H9 (cell line): ENCODE measurements around the gene BCKDHB. TPM values are rescaled to one million over a fixed set of nuclear protein-coding genes. Genes with fewer than 3 reads are reported as not detected.

Source experiments
- DNase-seq: peaks from one replicate; pipeline ENCODE4 v3.0.0-alpha.2; 2017
- H2AFZ ChIP-seq: one replicate; pipeline ENCODE4 v1.6.1; 2013; ENCODE audit warnings: mild to moderate bottlenecking, low read length, control low read depth, moderate library complexity
- H2AK5ac ChIP-seq: 2 replicates; pipeline ENCODE4 v1.6.1; 2013; ENCODE audit warnings: low read length, control low read depth, mixed read lengths; ENCODE audit not compliant: insufficient read length
- H2BK120ac ChIP-seq: one replicate; pipeline ENCODE4 v1.6.1; 2013; ENCODE audit warnings: low read depth, mild to moderate bottlenecking, low read length, control low read depth, inconsistent platforms; ENCODE audit not compliant: poor library complexity, severe bottlenecking
- H2BK12ac ChIP-seq: 2 replicates; pipeline ENCODE4 v1.6.1; 2013; ENCODE audit warnings: low read length, control low read depth, mixed read lengths, low read depth; ENCODE audit not compliant: insufficient read length
- H2BK15ac ChIP-seq: 2 replicates; pipeline ENCODE4 v1.6.1; 2013; ENCODE audit warnings: low read depth, low read length, control low read depth
- H2BK20ac ChIP-seq: one replicate; pipeline ENCODE4 v1.6.1; 2013; ENCODE audit warnings: low read depth, mild to moderate bottlenecking, low read length, control low read depth, inconsistent platforms; ENCODE audit not compliant: poor library complexity, severe bottlenecking
- H2BK5ac ChIP-seq: 2 replicates; pipeline ENCODE4 v1.6.1; 2013; ENCODE audit warnings: low read length, control low read depth, mixed read lengths; ENCODE audit not compliant: insufficient read length
- H3K14ac ChIP-seq: 2 replicates; pipeline ENCODE4 v1.6.1; 2013; ENCODE audit warnings: low read length, control low read depth; ENCODE audit not compliant: insufficient read depth
- H3K18ac ChIP-seq: 2 replicates; pipeline ENCODE4 v1.6.1; 2013; ENCODE audit warnings: low read depth, mild to moderate bottlenecking, mixed read lengths, low read length, control low read depth; ENCODE audit not compliant: insufficient read length
- H3K23ac ChIP-seq: 2 replicates; pipeline ENCODE4 v1.6.1; 2013; ENCODE audit warnings: low read length, control low read depth, mixed read lengths, low read depth; ENCODE audit not compliant: insufficient read length
- H3K23me2 ChIP-seq: 2 replicates; pipeline ENCODE4 v1.6.1; 2013; ENCODE audit warnings: low read depth, mild to moderate bottlenecking, mixed read lengths, low read length, control low read depth; ENCODE audit not compliant: insufficient read length, poor library complexity, severe bottlenecking
- H3K27ac ChIP-seq: 2 replicates; pipeline ENCODE4 v1.5.1; 2013; ENCODE audit warnings: low read length, control low read depth, mixed read lengths, low read depth; ENCODE audit not compliant: insufficient read length
- H3K27me3 ChIP-seq: 2 replicates; pipeline ENCODE4 v1.6.1; 2013; ENCODE audit warnings: low read length, control low read depth, inconsistent platforms; ENCODE audit not compliant: insufficient read depth
- H3K4ac ChIP-seq: 2 replicates; pipeline ENCODE4 v1.6.1; 2013; ENCODE audit warnings: low read depth, mild to moderate bottlenecking, control low read depth, inconsistent platforms, low read length, moderate library complexity
- H3K4me1 ChIP-seq: 2 replicates; pipeline ENCODE4 v1.6.1; 2013; ENCODE audit warnings: low read length, control low read depth, inconsistent platforms; ENCODE audit not compliant: insufficient read depth
- H3K4me2 ChIP-seq: 2 replicates; pipeline ENCODE4 v1.6.1; 2013; ENCODE audit warnings: low read length, control low read depth, mixed read lengths; ENCODE audit not compliant: insufficient read length, insufficient read depth
- H3K56ac ChIP-seq: 2 replicates; pipeline ENCODE4 v1.6.1; 2013; ENCODE audit warnings: low read depth, mild to moderate bottlenecking, mixed read lengths, low read length, control low read depth; ENCODE audit not compliant: insufficient read length
- H3K79me1 ChIP-seq: 2 replicates; pipeline ENCODE4 v1.6.1; 2013; ENCODE audit warnings: low read depth, mild to moderate bottlenecking, moderate library complexity, low read length, control low read depth, inconsistent platforms; ENCODE audit not compliant: insufficient read depth, poor library complexity, severe bottlenecking
- H3K79me2 ChIP-seq: 2 replicates; pipeline ENCODE4 v1.6.1; 2013; ENCODE audit warnings: low read length, control low read depth, inconsistent platforms; ENCODE audit not compliant: insufficient read depth
- H3K9ac ChIP-seq: 2 replicates; pipeline ENCODE4 v1.6.1; 2013; ENCODE audit warnings: low read length, control low read depth, mixed read lengths; ENCODE audit not compliant: insufficient read length; ENCODE audit errors: extremely low read depth
- H3K9me3 ChIP-seq: one replicate; pipeline ENCODE4 v1.6.1; 2013; ENCODE audit warnings: low read depth, low read length, inconsistent platforms; ENCODE audit not compliant: control insufficient read depth
- H3T11ph ChIP-seq: one replicate; pipeline ENCODE4 v1.6.1; 2013; ENCODE audit warnings: mild to moderate bottlenecking, low read length, control low read depth, inconsistent platforms
- H4K20me1 ChIP-seq: one replicate; pipeline ENCODE4 v1.6.1; 2013; ENCODE audit not compliant: control insufficient read depth, insufficient read length, insufficient read depth
- H4K5ac ChIP-seq: 2 replicates; pipeline ENCODE4 v1.6.1; 2013; ENCODE audit warnings: low read depth, mild to moderate bottlenecking, mixed read lengths, low read length, control low read depth; ENCODE audit not compliant: insufficient read length
- H4K8ac ChIP-seq: replicated peaks from 2 replicates; pipeline ENCODE4 v1.6.1; 2013; ENCODE audit warnings: low read length, control low read depth, mixed read lengths, low read depth; ENCODE audit not compliant: insufficient read length
- H4K91ac ChIP-seq: 2 replicates; pipeline ENCODE4 v1.6.1; 2013; ENCODE audit warnings: low read depth, mild to moderate bottlenecking, moderate library complexity, mixed read lengths, low read length, control low read depth; ENCODE audit not compliant: insufficient read length
- H3K27ac Mint-ChIP-seq, 3 experiments: 2 replicates in 2 of 3; 3 replicates in 1 of 3; pipeline ENCODE4 v1.8.0; 2020 to 2021; ENCODE audit warnings: mixed read lengths in 3 of 3, mild to moderate bottlenecking in 1 of 3, moderate library complexity in 1 of 3
- H3K27me3 Mint-ChIP-seq: 2 replicates; pipeline ENCODE4 v1.8.0; 2021; ENCODE audit warnings: low read depth, mild to moderate bottlenecking, moderate library complexity, mixed read lengths
- H3K36me3 Mint-ChIP-seq, 3 experiments: 2 replicates in 2 of 3; 3 replicates in 1 of 3; pipeline ENCODE4 v1.8.0; 2020 to 2021; ENCODE audit warnings: low read depth in 3 of 3, mixed read lengths in 3 of 3; ENCODE audit not compliant: insufficient read depth in 1 of 3
- H3K4me1 Mint-ChIP-seq, 2 experiments: 2 replicates each; pipeline ENCODE4 v1.8.0; 2020; ENCODE audit warnings: mixed read lengths in 2 of 2
- H3K4me3 Mint-ChIP-seq, 2 experiments: 2 replicates in 1 of 2; 3 replicates in 1 of 2; pipeline ENCODE4 v1.8.0; 2020 to 2021; ENCODE audit warnings: mild to moderate bottlenecking in 2 of 2, mixed read lengths in 2 of 2, moderate library complexity in 1 of 2
- H3K9me3 Mint-ChIP-seq, 2 experiments: 2 replicates in 1 of 2; 3 replicates in 1 of 2; pipeline ENCODE4 v1.8.0; 2020; ENCODE audit warnings: mild to moderate bottlenecking in 2 of 2, mixed read lengths in 2 of 2, moderate library complexity in 1 of 2
- WGBS: extraction: QIAGEN DNeasy Blood & Tissue Kit; methylation state at CpG from one replicate; pipeline ENCODE4 v1.1.7; 2013; ENCODE audit warnings: missing lambda C conversion rate, low lambda C conversion rate, mixed read lengths; ENCODE audit not compliant: insufficient read length; ENCODE audit errors: extremely low coverage; 5-methylcytosine and 5-hydroxymethylcytosine counted together
- total RNA-seq: library from RNA; stranded (reverse); gene quantifications from 2 replicates; pipeline ENCODE4 v1.2.1, GENCODE V29; 2021
- TF ChIP-seq, protein P1 (sequence below): fragments of 200-600 bp; sonication (generic); conservative IDR thresholded peaks from 3 replicates; pipeline ENCODE4 v1.8.0; 2021; ENCODE audit warnings: antibody characterized with exemption, mild to moderate bottlenecking

Gene BCKDHB
- total RNA-seq, 1 experiment from 2014 or later, result 26.6 TPM

DNA sequence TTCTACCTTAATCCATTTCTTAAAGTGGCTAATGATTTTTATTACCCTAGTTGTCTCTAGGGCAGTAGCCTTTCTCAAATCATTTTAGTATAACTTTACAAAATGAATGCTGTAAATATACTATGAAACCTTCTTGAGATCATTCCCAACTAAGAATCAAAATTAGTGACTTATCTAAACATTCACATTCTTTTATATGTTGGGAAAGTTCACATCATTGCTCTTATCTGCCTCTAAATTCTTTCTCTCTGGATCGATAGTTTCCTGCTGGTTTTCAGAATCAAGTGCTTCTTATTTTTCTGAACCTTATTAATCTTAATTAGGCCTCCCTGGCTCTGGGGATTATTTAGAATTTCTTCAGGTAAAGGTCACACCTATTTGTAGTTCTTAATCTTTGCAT lies 126.8 kb downstream of the BCKDHB start:
- Histone ChIP-seq H3K4ac (no peak overlapping the region), H3K79me1 (no peaks in the 10 kb centered on the region), H2BK20ac (no peak overlapping the region), H3K9ac (no peak overlapping the region), H2BK120ac (no peak overlapping the region), H2AK5ac (no peak overlapping the region), H3K9me3 (no peaks in the 10 kb centered on the region), H3K27ac (no peak overlapping the region), H3K23me2 (no peaks in the 10 kb centered on the region), H4K91ac (no peak overlapping the region), H3K18ac (no peak overlapping the region), H3K56ac (no peak overlapping the region), H4K20me1 (no peaks in the 10 kb centered on the region), H3K27me3 (no peaks in the 10 kb centered on the region), H2BK15ac (no peak overlapping the region), H3K23ac (no peak overlapping the region), H4K8ac (no peak overlapping the region), H3K14ac (no peak overlapping the region), H2BK12ac (no peak overlapping the region), H2BK5ac (no peak overlapping the region), H4K5ac (no peak overlapping the region), H3K4me1 (no peaks in the 10 kb centered on the region), H3K4me2 (no peak overlapping the region), H3K79me2 (no peaks in the 10 kb centered on the region), H3T11ph (no peak overlapping the region), H2AFZ (no peak overlapping the region)
- no peaks in the 10 kb centered on the region; a peak in 2 of 5 replicates for H3K9me3 Mint-ChIP-seq
- TF ChIP-seq, protein P1, sequence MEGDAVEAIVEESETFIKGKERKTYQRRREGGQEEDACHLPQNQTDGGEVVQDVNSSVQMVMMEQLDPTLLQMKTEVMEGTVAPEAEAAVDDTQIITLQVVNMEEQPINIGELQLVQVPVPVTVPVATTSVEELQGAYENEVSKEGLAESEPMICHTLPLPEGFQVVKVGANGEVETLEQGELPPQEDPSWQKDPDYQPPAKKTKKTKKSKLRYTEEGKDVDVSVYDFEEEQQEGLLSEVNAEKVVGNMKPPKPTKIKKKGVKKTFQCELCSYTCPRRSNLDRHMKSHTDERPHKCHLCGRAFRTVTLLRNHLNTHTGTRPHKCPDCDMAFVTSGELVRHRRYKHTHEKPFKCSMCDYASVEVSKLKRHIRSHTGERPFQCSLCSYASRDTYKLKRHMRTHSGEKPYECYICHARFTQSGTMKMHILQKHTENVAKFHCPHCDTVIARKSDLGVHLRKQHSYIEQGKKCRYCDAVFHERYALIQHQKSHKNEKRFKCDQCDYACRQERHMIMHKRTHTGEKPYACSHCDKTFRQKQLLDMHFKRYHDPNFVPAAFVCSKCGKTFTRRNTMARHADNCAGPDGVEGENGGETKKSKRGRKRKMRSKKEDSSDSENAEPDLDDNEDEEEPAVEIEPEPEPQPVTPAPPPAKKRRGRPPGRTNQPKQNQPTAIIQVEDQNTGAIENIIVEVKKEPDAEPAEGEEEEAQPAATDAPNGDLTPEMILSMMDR, result no peak
- H3K27ac Mint-ChIP-seq, result no peak overlapping the region
- WGBS, result no CpG with 5 or more reads among the region's 1 CpG
- peaks cover 8% of the 10 kb centered on the region in 2 experiments; a peak in 3 of 4 replicates for H3K4me1 Mint-ChIP-seq
- no peak overlapping the region for H3K4me3 Mint-ChIP-seq
- no peak for DNase-seq
- no peaks in the 10 kb centered on the region for H3K27me3 Mint-ChIP-seq
- H3K36me3 Mint-ChIP-seq, result peaks cover 4 to 10% (median 6%) of the 10 kb centered on the region in 3 experiments; a peak in 4 of 7 replicates
